GM19238 (cell line): Measurements from ENCODE around the gene TPRG1.

Source experiments
- DNase-seq: peaks from one replicate; pipeline ENCODE4 v3.0.0; 2011; ENCODE audit warnings: low spot score; ENCODE audit not compliant: insufficient read length

Gene TPRG1

GRCh38 chr3:189166321-189166720, 5.5 kb upstream of the TPRG1 start:
- no peak for DNase-seq

- DNase-seq, result no peak
Measured at GRCh38 chr3:189167027-189167766, 4.6 kb upstream of the TPRG1 start.

- DNase-seq, result no peak
Measured at GRCh38 chr3:189168711-189169110, 3.1 kb upstream of the TPRG1 start.

- DNase-seq, result no peak
Measured at GRCh38 chr3:189169728-189170127, 2.0 kb upstream of the TPRG1 start.

GRCh38 chr3:189170559-189170958, 1.2 kb upstream of the TPRG1 start:
- no peak for DNase-seq

GRCh38 chr3:189172668-189173419, 1.1 kb downstream of the TPRG1 start:
- no peak for DNase-seq

- no peak for DNase-seq
Measured at GRCh38 chr3:189184566-189184965, 12.8 kb downstream of the TPRG1 start.

- no peak for DNase-seq
Measured at GRCh38 chr3:189186101-189186500, 14.3 kb downstream of the TPRG1 start.

- DNase-seq, result no peak
Measured at GRCh38 chr3:189188466-189188865, 16.7 kb downstream of the TPRG1 start.

GRCh38 chr3:189192725-189193124, 21.0 kb downstream of the TPRG1 start:
- DNase-seq, result no peak

GRCh38 chr3:189195302-189195701, 23.5 kb downstream of the TPRG1 start:
- DNase-seq, result no peak

- no peak for DNase-seq
Measured at GRCh38 chr3:189202106-189202505, 30.3 kb downstream of the TPRG1 start.

GRCh38 chr3:189202583-189202982, 30.8 kb downstream of the TPRG1 start:
- DNase-seq, result no peak

GRCh38 chr3:189204167-189204866, 32.5 kb downstream of the TPRG1 start:
- no peak for DNase-seq

- DNase-seq, result no peak
Measured at GRCh38 chr3:189204937-189205336, 33.2 kb downstream of the TPRG1 start.

- DNase-seq, result no peak
Measured at GRCh38 chr3:189210251-189210770, 38.5 kb downstream of the TPRG1 start.

- no peak for DNase-seq
Measured at GRCh38 chr3:189212681-189213080, 40.9 kb downstream of the TPRG1 start.

- DNase-seq, result no peak
Measured at GRCh38 chr3:189214651-189215050, 42.9 kb downstream of the TPRG1 start.

GRCh38 chr3:189222927-189223636, 51.3 kb downstream of the TPRG1 start:
- DNase-seq, result no peak

- no peak for DNase-seq
Measured at GRCh38 chr3:189225431-189225830, 53.7 kb downstream of the TPRG1 start.

- no peak for DNase-seq
Measured at GRCh38 chr3:189227249-189227648, 55.5 kb downstream of the TPRG1 start.
